IMR-90 (cell line): ENCODE measurements around the gene FAIM2. TPM values are rescaled to one million over a fixed set of nuclear protein-coding genes. Genes with fewer than 3 reads are reported as not detected.

Experiments
- ATAC-seq: fragments of 200-7000 bp; cut with Tn5 transposase; 2 replicates; pipeline ENCODE4 v1.9.1; 2020; ENCODE audit warnings: low read depth, mild to moderate bottlenecking, moderate library complexity
- BruUV-seq: library from RNA; stranded (reverse); fragments of 400-500 nt; replicated peaks from 2 replicates; lab custom pipeline; 2021; lab: Mats Ljungman, UMichigan
- CTCF ChIA-PET: fragments of 300-600 bp; formaldehyde crosslinking; extraction: SDS; loops from one replicate; lab custom pipeline; 2021; ENCODE audit warnings: antibody characterized with exemption; lab: Yijun Ruan, JAX
- POLR2A ChIA-PET: fragments of 300-600 bp; sonication (Branson Sonifier 250); formaldehyde crosslinking; loops from one replicate; lab custom pipeline; 2022; ENCODE audit warnings: antibody characterized with exemption; ENCODE audit not compliant: unreplicated experiment; lab: Charles Lee
- DNase-seq: peaks from one replicate; pipeline ENCODE4 v3.0.0; 2013
- H2AFZ ChIP-seq: replicated peaks from 2 replicates; pipeline ENCODE3; 2013; ENCODE audit warnings: low read length, mild to moderate bottlenecking; ENCODE audit not compliant: poor library complexity
- H2AK5ac ChIP-seq: 2 replicates; pipeline ENCODE4 v1.6.1; 2013; ENCODE audit warnings: low read depth, low read length, inconsistent platforms
- H2AK9ac ChIP-seq: replicated peaks from 2 replicates; pipeline ENCODE3; 2013; ENCODE audit warnings: mild to moderate bottlenecking, low read depth, low read length, moderate library complexity; ENCODE audit not compliant: poor library complexity
- H2BK120ac ChIP-seq: 2 replicates; pipeline ENCODE4 v1.6.1; 2013; ENCODE audit warnings: low read depth, low read length, inconsistent platforms
- H2BK15ac ChIP-seq: 3 replicates; pipeline ENCODE4 v1.6.1; 2013; ENCODE audit warnings: low read depth, low read length, inconsistent platforms
- H2BK20ac ChIP-seq: 2 replicates; pipeline ENCODE4 v1.6.1; 2013; ENCODE audit warnings: low read depth, mild to moderate bottlenecking, inconsistent platforms, low read length, moderate library complexity
- H2BK5ac ChIP-seq: 2 replicates; pipeline ENCODE4 v1.6.1; 2013; ENCODE audit warnings: mild to moderate bottlenecking, low read depth, low read length, inconsistent platforms; ENCODE audit not compliant: poor library complexity, severe bottlenecking
- H3K14ac ChIP-seq: replicated peaks from 2 replicates; pipeline ENCODE4 v1.6.1; 2013; ENCODE audit warnings: low read depth, low read length, inconsistent platforms
- H3K18ac ChIP-seq: 2 replicates; pipeline ENCODE4 v1.6.1; 2013; ENCODE audit warnings: low read depth, low read length, control low read depth
- H3K23ac ChIP-seq: 2 replicates; pipeline ENCODE4 v1.6.1; 2013; ENCODE audit warnings: low read depth, low read length, inconsistent platforms
- H3K27ac ChIP-seq: 2 replicates; pipeline ENCODE4 v1.5.1; 2013; ENCODE audit warnings: mild to moderate bottlenecking, control low read depth, low read length; ENCODE audit not compliant: insufficient read depth
- H3K27me3 ChIP-seq: 2 replicates; pipeline ENCODE4 v1.6.1; 2013; ENCODE audit warnings: low read length; ENCODE audit not compliant: control insufficient read depth, insufficient read depth
- H3K36me3 ChIP-seq: 2 replicates; pipeline ENCODE4 v1.6.1; 2013; ENCODE audit warnings: low read length, mixed read lengths; ENCODE audit not compliant: control insufficient read depth, insufficient read depth
- H3K4ac ChIP-seq: 2 replicates; pipeline ENCODE4 v1.6.1; 2013; ENCODE audit warnings: low read depth, low read length, inconsistent platforms
- H3K4me1 ChIP-seq: 2 replicates; pipeline ENCODE4 v1.6.1; 2013; ENCODE audit warnings: low read length, mixed read lengths; ENCODE audit not compliant: control insufficient read depth, insufficient read depth
- H3K4me2 ChIP-seq: 2 replicates; pipeline ENCODE4 v1.6.1; 2013; ENCODE audit warnings: low read depth, mild to moderate bottlenecking, control low read depth, low read length, moderate library complexity
- H3K4me3 ChIP-seq: 2 replicates; pipeline ENCODE4 v1.5.1; 2013; ENCODE audit warnings: low read depth, mild to moderate bottlenecking, control low read depth, low read length, moderate library complexity; ENCODE audit not compliant: insufficient read depth
- H3K56ac ChIP-seq: 2 replicates; pipeline ENCODE4 v1.6.1; 2013; ENCODE audit warnings: low read length, inconsistent platforms; ENCODE audit not compliant: insufficient read depth; ENCODE audit errors: extremely low read depth
- H3K79me1 ChIP-seq, 2 experiments: 2 replicates each; pipeline ENCODE4 v1.6.1; 2013; ENCODE audit warnings: low read length in 2 of 2, inconsistent platforms in 1 of 2, low read depth in 1 of 2
- H3K9ac ChIP-seq: 2 replicates; pipeline ENCODE4 v1.6.1; 2013; ENCODE audit warnings: low read depth, low read length, control low read depth
- H3K9me1 ChIP-seq: 2 replicates; pipeline ENCODE4 v1.6.1; 2013; ENCODE audit warnings: low read length, inconsistent platforms; ENCODE audit not compliant: insufficient read depth
- H3K9me3 ChIP-seq: 2 replicates; pipeline ENCODE4 v1.6.1; 2013; ENCODE audit warnings: low read length; ENCODE audit not compliant: control insufficient read depth, insufficient read depth
- H4K20me1 ChIP-seq: 2 replicates; pipeline ENCODE4 v1.6.1; 2013; ENCODE audit warnings: low read length, inconsistent platforms; ENCODE audit not compliant: insufficient read depth
- H4K5ac ChIP-seq: 2 replicates; pipeline ENCODE4 v1.6.1; 2013; ENCODE audit warnings: mild to moderate bottlenecking, low read depth, low read length, control low read depth
- H4K8ac ChIP-seq, 2 experiments: 2 replicates each; pipeline ENCODE4 v1.6.1; 2013; ENCODE audit warnings: low read depth in 2 of 2, low read length in 2 of 2, control low read depth in 1 of 2, inconsistent platforms in 1 of 2
- H4K91ac ChIP-seq: 2 replicates; pipeline ENCODE4 v1.6.1; 2013; ENCODE audit warnings: low read depth, low read length, inconsistent platforms; ENCODE audit not compliant: insufficient read depth
- BHLHE40 ChIP-seq: fragments of 150-350 bp; IDR thresholded peaks from 2 replicates; pipeline ENCODE4 v1.6.1; 2016; ENCODE audit warnings: mild to moderate bottlenecking, low read depth, low read length
- CHD1 ChIP-seq: IDR thresholded peaks from 2 replicates; pipeline ENCODE4 v1.6.1; 2012; ENCODE audit warnings: low read depth, low read length, improper control_type of control experiment
- ELK1 ChIP-seq: fragments of 150-350 bp; IDR thresholded peaks from 2 replicates; pipeline ENCODE4 v1.6.1; 2016; ENCODE audit warnings: low read depth, mild to moderate bottlenecking, low read length, moderate library complexity, borderline replicate concordance
- FOS ChIP-seq: fragments of 150-350 bp; IDR thresholded peaks from 2 replicates; pipeline ENCODE4 v1.6.1; 2016; ENCODE audit warnings: low read depth, low read length
- MAFK ChIP-seq: IDR thresholded peaks from 2 replicates; pipeline ENCODE4 v1.6.1; 2012; ENCODE audit warnings: low read depth, low read length, improper control_type of control experiment
- MAZ ChIP-seq: IDR thresholded peaks from 2 replicates; pipeline ENCODE4 v1.6.1; 2012; ENCODE audit warnings: low read depth, mild to moderate bottlenecking, low read length, improper control_type of control experiment, moderate library complexity, borderline replicate concordance
- MXI1 ChIP-seq: IDR thresholded peaks from 2 replicates; pipeline ENCODE4 v1.6.1; 2012; ENCODE audit warnings: low read depth, mild to moderate bottlenecking, low read length, moderate library complexity, borderline replicate concordance
- NFE2L2 ChIP-seq: fragments of 150-350 bp; IDR thresholded peaks from 2 replicates; pipeline ENCODE4 v1.6.1; 2016; ENCODE audit warnings: low read depth, mild to moderate bottlenecking, low read length
- POLR2A ChIP-seq: IDR thresholded peaks from 2 replicates; pipeline ENCODE4 v1.6.1; 2012; ENCODE audit warnings: mild to moderate bottlenecking, low read depth, low read length
- RAD21 ChIP-seq: IDR thresholded peaks from 2 replicates; pipeline ENCODE4 v1.6.1; 2012; ENCODE audit warnings: low read length, improper control_type of control experiment
- RCOR1 ChIP-seq: IDR thresholded peaks from 2 replicates; pipeline ENCODE4 v1.6.1; 2012; ENCODE audit warnings: mild to moderate bottlenecking, low read length, improper control_type of control experiment; ENCODE audit not compliant: insufficient replicate concordance
- RFX5 ChIP-seq: IDR thresholded peaks from 2 replicates; pipeline ENCODE4 v1.8.0; 2012; ENCODE audit warnings: low read depth, mild to moderate bottlenecking, low read length, moderate library complexity
- SMC3 ChIP-seq: fragments of 150-350 bp; IDR thresholded peaks from 2 replicates; pipeline ENCODE4 v1.6.1; 2016; ENCODE audit warnings: low read depth, mild to moderate bottlenecking, antibody characterized with exemption, low read length, moderate library complexity
- WGBS, 2 experiments: methylation state at CpG; one replicate each; pipeline versions ENCODE4 v1.1.5 to v1.1.7; 2013; ENCODE audit warnings: missing lambda C conversion rate in 2 of 2; ENCODE audit not compliant: insufficient read length in 1 of 2; ENCODE audit errors: extremely low coverage in 2 of 2; 5-methylcytosine and 5-hydroxymethylcytosine counted together
- dilution Hi-C: fragments of 300-500 bp; cut with HindIII; formaldehyde crosslinking; loops from one replicate; pipeline ENCODE4 v1.14.3; 2018; ENCODE audit warnings: low sequenced_read_pairs; ENCODE audit not compliant: unreplicated experiment
- in situ Hi-C: fragments of 300-500 bp; cut with MboI; formaldehyde crosslinking; loops from 3 replicates; pipeline ENCODE4 v1.14.3; 2019; ENCODE audit warnings: low sequenced_read_pairs, inconsistent platforms, mixed read lengths
- intact Hi-C: fragments of 100-400 bp; cut with micrococcal nuclease; formaldehyde crosslinking; loops from 2 replicates; pipeline ENCODE4 v1.10.0; 2022
- polyA plus RNA-seq, 3 experiments: library from polyadenylated mRNA; depleted of rRNA; stranded (reverse); fragments of >200 nt; gene quantifications; 2 replicates each; pipeline ENCODE4 v1.2.3, GENCODE V29; 2012; ENCODE audit warnings: low replicate concordance in 1 of 3
- total RNA-seq: library from RNA; depleted of rRNA; stranded (reverse); fragments of >200 nt; gene quantifications from 2 replicates; pipeline ENCODE4 v1.2.3, GENCODE V29; 2012

Gene FAIM2
- total and polyA plus RNA-seq, 2 of the 4 experiments (the other 2 are of a cell fraction), result 0.72 to 5.3 TPM

- no peak overlapping the region for H3K4me3 ChIP-seq
- peaks cover 7% of the 10 kb centered on the region; the same call in 1 of the 2 replicates for H3K4me1 ChIP-seq
- H3K27me3 ChIP-seq, result peaks cover 15% of the 10 kb centered on the region
- no peak overlapping the region for H2AFZ ChIP-seq
- H3K36me3 ChIP-seq, result no peaks in the 10 kb centered on the region
- H3K4ac ChIP-seq, result no peak overlapping the region
- H2BK15ac ChIP-seq, result no peak overlapping the region
- dilution Hi-C loops (no loop called here), in situ Hi-C loops (no loop called here), intact Hi-C loops (no loop called here)
- no peaks in the 10 kb centered on the region for H3K9me1 ChIP-seq
- H2BK20ac ChIP-seq, result no peak overlapping the region
- H3K14ac ChIP-seq, result no peak overlapping the region
- ATAC-seq (no peak), DNase-seq (no peak)
- H3K56ac ChIP-seq, result no peak overlapping the region
- no peaks in the 10 kb centered on the region for H4K20me1 ChIP-seq
- WGBS, 2 experiments, result 78% methylated on average over 6 of the region's 16 CpGs; no CpG with 5 or more reads in 1 of the 2 experiments
- no peak overlapping the region for H4K91ac ChIP-seq
- H2BK5ac ChIP-seq, result no peak overlapping the region
- no peak overlapping the region for H3K9ac ChIP-seq
- H2AK5ac ChIP-seq, result no peak overlapping the region
- H2AK9ac ChIP-seq, result no peak overlapping the region
- H3K79me1 ChIP-seq, result no peaks in the 10 kb centered on the region
- no TSS peak for BruUV-seq
- no peak overlapping the region for H4K8ac ChIP-seq
- no peak overlapping the region for H2BK120ac ChIP-seq
- no peak overlapping the region for H3K18ac ChIP-seq
- no peak for TF ChIP-seq MAZ
- no peak for TF ChIP-seq RAD21
- no peak for TF ChIP-seq FOS
- TF ChIP-seq ELK1, result no peak
- no peak for TF ChIP-seq RFX5
- TF ChIP-seq MXI1, result no peak
- no peak for TF ChIP-seq BHLHE40
- no peak for TF ChIP-seq NFE2L2
- TF ChIP-seq CHD1, result no peak
- TF ChIP-seq POLR2A, result no peak
- no peak for TF ChIP-seq RCOR1
- no peak for TF ChIP-seq MAFK
- no peak for TF ChIP-seq SMC3
- H4K5ac ChIP-seq, result no peak overlapping the region
- H3K27ac ChIP-seq, result no peak overlapping the region
- ChIA-PET CTCF (no interaction called here), POLR2A (no interaction called here)
- no peak overlapping the region for H3K23ac ChIP-seq
- no peak overlapping the region for H3K4me2 ChIP-seq
- H3K9me3 ChIP-seq, result no peaks in the 10 kb centered on the region
These were observed 8.9 kb upstream of the FAIM2 start for GRCh38 chr12:49912345-49913255.
